K562 (cell line): ENCODE data around the gene TSC1. TPM values are rescaled to one million over a fixed set of nuclear protein-coding genes. Genes with fewer than 3 reads are reported as not detected.

Source experiments
- ARID4B ChIP-seq: sonication (generic); formaldehyde crosslinking; IDR thresholded peaks from 2 replicates; pipeline ENCODE4 v1.8.0; 2022; ENCODE audit warnings: mild to moderate bottlenecking, missing genetic modification reagents
- FOXM1 ChIP-seq, 2 experiments: fragments of 450-650 bp in 1 of 2; sonication (generic) in 1 of 2; formaldehyde crosslinking in 1 of 2; IDR thresholded peaks; 2 replicates each; pipeline versions ENCODE4 v1.6.1 to v1.9.0; 2017 to 2022; ENCODE audit warnings: low read depth in 2 of 2, mild to moderate bottlenecking in 2 of 2, missing genetic modification reagents in 1 of 2, moderate library complexity in 1 of 2
- GATA2 ChIP-seq: sonication (generic); formaldehyde crosslinking; IDR thresholded peaks from 2 replicates; pipeline ENCODE4 v1.4.0; 2020; ENCODE audit warnings: mild to moderate bottlenecking, missing genetic modification reagents
- NR2C2 ChIP-seq, 2 experiments: fragments of 200-800 bp in 1 of 2; sonication (Bioruptor generic) in 1 of 2; sonication (generic) in 1 of 2; formaldehyde crosslinking in 1 of 2; IDR thresholded peaks; 2 replicates each; pipeline versions ENCODE4 v1.6.1 to v1.8.0; 2016 to 2022; ENCODE audit warnings: mild to moderate bottlenecking in 1 of 2, missing compliant biosample characterization in 1 of 2, missing genetic modification characterization in 1 of 2, missing genetic modification reagents in 1 of 2
- POLR2G ChIP-seq: fragments of 200-400 bp; formaldehyde crosslinking; IDR thresholded peaks from 2 replicates; pipeline ENCODE4 v1.6.1; 2017; ENCODE audit warnings: low read depth, mild to moderate bottlenecking, antibody characterized with exemption, low read length, moderate library complexity
- TRIM24 ChIP-seq, 2 experiments: fragments of 450-650 bp; IDR thresholded peaks; 2 replicates each; pipeline ENCODE4 v1.6.1; 2016
- XRCC3 ChIP-seq: fragments of 450-650 bp; IDR thresholded peaks from 2 replicates; pipeline ENCODE4 v1.6.1; 2017; ENCODE audit warnings: mild to moderate bottlenecking, moderate library complexity
- ZNF311 ChIP-seq: fragments of 250-450 bp; sonication (Bioruptor Pico); IDR thresholded peaks from 2 replicates; pipeline ENCODE4 v1.4.0; 2020; ENCODE audit warnings: mild to moderate bottlenecking, moderate library complexity
- ZNF75A ChIP-seq: fragments of 450-650 bp; formaldehyde crosslinking; IDR thresholded peaks from 2 replicates; pipeline ENCODE4 v1.4.0; 2020; ENCODE audit warnings: mild to moderate bottlenecking
- polyA plus RNA-seq, 8 experiments: library from polyadenylated mRNA; depleted of rRNA in 4 of 8; stranded (reverse) in 5 of 8; unstranded in 3 of 8; fragments of >200 nt; fragmentation: Nextera tagmentation in 2 of 8; fragmentation: Illumina TruSeq in 1 of 8; extraction: Ambion mirVana in 2 of 8; extraction: Trizol in 1 of 8; gene quantifications; 2 replicates each; pipeline versions ENCODE4 v1.2.1 to v1.2.3, GENCODE V29; 2011 to 2014; ENCODE audit warnings: inconsistent platforms in 1 of 8, missing spikeins in 1 of 8
- total RNA-seq, 7 experiments: library from RNA; depleted of rRNA in 6 of 7; stranded (reverse); fragments of >200 nt in 6 of 7; fragmentation: Illumina TruSeq in 2 of 7; extraction: Trizol in 2 of 7; gene quantifications; 2 replicates each; pipeline versions ENCODE4 v1.2.1 to v1.2.3, GENCODE V29; 2011 to 2021; ENCODE audit warnings: low replicate concordance in 1 of 7
- TF ChIP-seq, protein P1 (sequence below), 2 experiments: fragments of 450-650 bp; formaldehyde crosslinking in 1 of 2; IDR thresholded peaks; 2 replicates each; pipeline versions ENCODE4 v1.4.0 to v1.6.1; 2014 to 2020; ENCODE audit warnings: mild to moderate bottlenecking in 2 of 2, borderline replicate concordance in 1 of 2, low read depth in 1 of 2
- TF ChIP-seq, protein P2 (sequence below): IDR thresholded peaks from 2 replicates; pipeline ENCODE4 v1.6.1; 2012; ENCODE audit warnings: low read depth, low read length, improper control_type of control experiment, borderline replicate concordance

Gene TSC1
- total and polyA plus RNA-seq, 9 of the 15 experiments (the other 6 are each of a cell fraction or from before 2014, with no cell fraction given): 6.9 to 37.6 (median 18.6) TPM

DNA sequence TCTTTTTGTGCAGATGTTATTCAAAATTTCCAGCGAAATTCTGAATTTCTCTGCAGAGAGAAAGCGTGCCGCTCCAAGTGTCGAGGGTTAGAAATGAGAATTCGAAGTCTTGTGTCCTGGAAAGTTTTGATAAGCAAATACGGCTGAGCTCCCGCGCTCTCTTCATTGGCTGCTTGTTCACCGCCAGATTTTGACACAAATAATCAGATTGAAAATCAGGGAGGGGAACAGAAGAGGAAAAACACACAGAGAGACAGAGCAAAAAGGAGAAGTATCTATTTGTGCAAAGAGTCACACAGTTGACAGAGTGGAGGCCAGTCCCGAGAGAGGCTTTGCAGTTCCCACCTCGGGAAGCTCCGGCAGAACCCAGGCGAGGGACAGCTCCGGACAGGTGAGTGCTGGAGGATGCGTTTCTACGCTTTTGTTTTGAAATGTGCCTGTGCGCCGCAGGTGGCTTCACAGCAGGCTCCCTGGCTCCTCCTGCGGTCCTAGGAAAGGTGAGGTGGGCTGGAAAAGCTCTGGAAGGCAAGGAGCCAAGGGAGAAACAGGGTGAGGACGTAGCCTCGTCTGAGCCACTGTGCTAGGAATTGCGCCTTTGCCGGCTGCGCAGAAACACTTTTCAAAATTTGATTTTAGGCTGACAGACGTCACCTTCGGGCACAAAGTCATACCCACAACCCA, 34.2 kb upstream of the TSC1 start, which contains the start of gene GFI1B (continued):
- TF ChIP-seq NR2C2 (CRISPR knock-in tag; IDR thresholded peaks at IDR 0.05): no peak
- TF ChIP-seq NR2C2 (tag; IDR thresholded peaks at IDR 0.05): 0 out of 2 replicates have a peak, but pooled peaks have one; percentile 43
- TF ChIP-seq XRCC3: no peak
- TF ChIP-seq FOXM1 (IDR thresholded peaks at IDR 0.05; ENCODE audit: low read depth): peak; percentile 10; the same call in 1 of the 2 replicates
- TF ChIP-seq FOXM1 (CRISPR knock-in tag; IDR thresholded peaks at IDR 0.05; ENCODE audit: low read depth): no peak
- peak; percentile 56 for TF ChIP-seq GATA2 (CRISPR knock-in tag)
- TF ChIP-seq, protein P1, sequence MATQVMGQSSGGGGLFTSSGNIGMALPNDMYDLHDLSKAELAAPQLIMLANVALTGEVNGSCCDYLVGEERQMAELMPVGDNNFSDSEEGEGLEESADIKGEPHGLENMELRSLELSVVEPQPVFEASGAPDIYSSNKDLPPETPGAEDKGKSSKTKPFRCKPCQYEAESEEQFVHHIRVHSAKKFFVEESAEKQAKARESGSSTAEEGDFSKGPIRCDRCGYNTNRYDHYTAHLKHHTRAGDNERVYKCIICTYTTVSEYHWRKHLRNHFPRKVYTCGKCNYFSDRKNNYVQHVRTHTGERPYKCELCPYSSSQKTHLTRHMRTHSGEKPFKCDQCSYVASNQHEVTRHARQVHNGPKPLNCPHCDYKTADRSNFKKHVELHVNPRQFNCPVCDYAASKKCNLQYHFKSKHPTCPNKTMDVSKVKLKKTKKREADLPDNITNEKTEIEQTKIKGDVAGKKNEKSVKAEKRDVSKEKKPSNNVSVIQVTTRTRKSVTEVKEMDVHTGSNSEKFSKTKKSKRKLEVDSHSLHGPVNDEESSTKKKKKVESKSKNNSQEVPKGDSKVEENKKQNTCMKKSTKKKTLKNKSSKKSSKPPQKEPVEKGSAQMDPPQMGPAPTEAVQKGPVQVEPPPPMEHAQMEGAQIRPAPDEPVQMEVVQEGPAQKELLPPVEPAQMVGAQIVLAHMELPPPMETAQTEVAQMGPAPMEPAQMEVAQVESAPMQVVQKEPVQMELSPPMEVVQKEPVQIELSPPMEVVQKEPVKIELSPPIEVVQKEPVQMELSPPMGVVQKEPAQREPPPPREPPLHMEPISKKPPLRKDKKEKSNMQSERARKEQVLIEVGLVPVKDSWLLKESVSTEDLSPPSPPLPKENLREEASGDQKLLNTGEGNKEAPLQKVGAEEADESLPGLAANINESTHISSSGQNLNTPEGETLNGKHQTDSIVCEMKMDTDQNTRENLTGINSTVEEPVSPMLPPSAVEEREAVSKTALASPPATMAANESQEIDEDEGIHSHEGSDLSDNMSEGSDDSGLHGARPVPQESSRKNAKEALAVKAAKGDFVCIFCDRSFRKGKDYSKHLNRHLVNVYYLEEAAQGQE (IDR thresholded peaks at IDR 0.05; ENCODE audit: borderline replicate concordance): peak; percentile 97
- TF ChIP-seq, protein P1 (CRISPR knock-in tag; IDR thresholded peaks at IDR 0.05; ENCODE audit: low read depth): peak; percentile 88; the same call in 1 of the 2 replicates
- TF ChIP-seq, protein P2, sequence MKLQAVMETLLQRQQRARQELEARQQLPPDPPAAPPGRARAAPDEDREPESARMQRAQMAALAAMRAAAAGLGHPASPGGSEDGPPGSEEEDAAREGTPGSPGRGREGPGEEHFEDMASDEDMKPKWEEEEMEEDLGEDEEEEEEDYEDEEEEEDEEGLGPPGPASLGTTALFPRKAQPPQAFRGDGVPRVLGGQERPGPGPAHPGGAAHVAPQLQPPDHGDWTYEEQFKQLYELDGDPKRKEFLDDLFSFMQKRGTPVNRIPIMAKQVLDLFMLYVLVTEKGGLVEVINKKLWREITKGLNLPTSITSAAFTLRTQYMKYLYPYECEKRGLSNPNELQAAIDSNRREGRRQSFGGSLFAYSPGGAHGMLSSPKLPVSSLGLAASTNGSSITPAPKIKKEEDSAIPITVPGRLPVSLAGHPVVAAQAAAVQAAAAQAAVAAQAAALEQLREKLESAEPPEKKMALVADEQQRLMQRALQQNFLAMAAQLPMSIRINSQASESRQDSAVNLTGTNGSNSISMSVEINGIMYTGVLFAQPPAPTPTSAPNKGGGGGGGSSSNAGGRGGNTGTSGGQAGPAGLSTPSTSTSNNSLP: peak; percentile 69; the same call in 1 of the 2 replicates
- 0 out of 2 replicates have a peak, but pooled peaks have one; percentile 39 for TF ChIP-seq ZNF311 (CRISPR knock-in tag)
- TF ChIP-seq TRIM24 (IDR thresholded peaks at IDR 0.05): no peak
- TF ChIP-seq ZNF75A (CRISPR knock-in tag): no peak
- peak; percentile 81; the same call in 1 of the 2 replicates for TF ChIP-seq ARID4B (CRISPR knock-in tag)
- peak; percentile 72 for TF ChIP-seq POLR2G
